HG03159 (cell line): Measurements from ENCODE around the gene PPIL4.

ENCODE experiments used
- ATAC-seq: cut with Tn5 transposase; IDR thresholded peaks from one replicate; pipeline ENCODE4 v1.9.1; 2021; ENCODE audit warnings: mild to moderate bottlenecking, moderate library complexity; ENCODE audit not compliant: unreplicated experiment

PPIL4 gene

DNA sequence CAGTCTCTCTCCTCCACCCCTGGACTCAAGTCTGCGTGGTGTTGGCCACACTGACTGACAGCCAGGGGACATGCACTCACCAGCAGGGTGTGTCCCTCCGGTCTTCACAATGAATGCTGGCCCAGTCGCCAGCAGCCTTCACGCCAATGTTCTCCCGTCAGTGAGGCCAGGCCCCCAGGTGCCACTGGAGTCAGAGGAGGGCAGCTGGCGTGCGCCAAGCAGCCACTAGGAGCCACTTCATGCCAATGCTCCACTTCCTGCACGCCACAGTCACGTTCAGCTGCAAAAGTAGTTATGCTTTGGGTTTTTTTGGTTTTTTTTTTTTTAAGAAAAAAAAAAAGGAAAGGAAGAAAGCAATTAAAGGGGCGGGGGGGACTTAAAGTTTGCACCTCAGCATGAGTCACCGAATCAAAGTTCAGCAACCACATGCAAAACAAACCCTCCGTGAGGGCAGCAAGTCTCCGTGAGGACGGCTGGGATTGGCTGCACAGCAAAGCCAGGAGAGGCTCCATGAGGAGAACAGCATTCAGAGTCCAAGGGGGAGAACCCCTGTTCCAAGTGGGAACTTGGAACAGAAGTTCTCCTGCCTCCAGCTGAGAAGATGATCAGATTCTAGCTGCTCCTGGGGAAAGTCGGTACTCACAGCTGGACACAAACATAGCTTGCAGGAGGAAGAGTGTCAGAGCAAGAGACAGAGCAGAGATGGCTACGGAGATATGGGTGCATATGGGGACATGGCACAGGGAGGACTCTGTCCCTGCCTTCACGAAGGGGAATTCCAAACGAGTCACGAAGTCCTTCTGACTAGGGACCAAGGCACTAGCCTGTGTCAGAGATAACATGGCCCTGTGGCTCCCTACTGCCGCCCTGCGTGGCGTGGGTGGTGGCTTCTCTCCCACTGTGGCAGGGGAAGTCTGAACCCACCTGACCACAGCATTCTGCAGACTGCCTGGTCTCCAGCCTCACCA, 60.8 kb downstream of the PPIL4 start, which contains the start of gene ZC3H12D:
Gene ZC3H12D, minus strand, starts transcription at position 282 of the 968 bp plus-strand sequence. CDS start 10,471 bp downstream, outside the sequence.
- ATAC-seq = peak; percentile 46

DNA sequence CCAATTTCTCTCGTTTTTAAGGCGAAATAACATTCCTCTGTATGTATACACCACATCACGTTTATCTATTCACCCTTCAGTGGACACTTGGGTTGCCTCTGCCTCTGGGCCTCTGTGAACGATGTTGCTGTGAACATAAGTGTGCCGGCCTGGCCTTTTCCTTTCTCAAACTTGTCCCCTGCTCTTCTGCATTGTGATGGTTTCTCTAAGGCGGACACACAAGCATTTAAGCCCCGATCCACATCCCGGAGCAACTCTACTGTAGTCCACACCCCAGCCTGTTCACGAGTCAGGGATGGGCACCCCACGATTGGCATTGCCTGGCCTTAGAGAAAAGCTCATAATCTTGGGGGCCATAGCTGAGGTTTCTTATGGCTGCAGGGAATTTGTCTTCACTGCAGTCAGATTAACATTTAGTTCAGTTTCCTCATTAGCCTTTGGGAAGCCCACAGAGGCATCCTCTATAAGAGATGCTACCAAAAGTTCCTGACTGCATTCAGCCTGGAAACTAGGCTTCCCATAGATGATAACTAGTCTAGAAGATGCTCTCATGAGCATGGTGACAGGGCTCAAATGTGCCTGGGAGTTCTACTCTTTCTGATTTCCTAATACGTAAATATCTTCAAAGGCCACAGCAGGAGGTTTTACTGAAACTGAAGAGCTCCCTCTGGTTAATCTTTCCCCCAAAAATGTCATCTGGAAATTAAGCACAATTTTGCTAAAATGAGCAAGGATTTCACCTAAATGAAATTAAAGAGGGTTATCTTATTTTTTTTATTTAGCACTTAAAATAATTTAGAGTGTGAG, 61.8 kb downstream of the PPIL4 start:
- ATAC-seq = no peak

DNA sequence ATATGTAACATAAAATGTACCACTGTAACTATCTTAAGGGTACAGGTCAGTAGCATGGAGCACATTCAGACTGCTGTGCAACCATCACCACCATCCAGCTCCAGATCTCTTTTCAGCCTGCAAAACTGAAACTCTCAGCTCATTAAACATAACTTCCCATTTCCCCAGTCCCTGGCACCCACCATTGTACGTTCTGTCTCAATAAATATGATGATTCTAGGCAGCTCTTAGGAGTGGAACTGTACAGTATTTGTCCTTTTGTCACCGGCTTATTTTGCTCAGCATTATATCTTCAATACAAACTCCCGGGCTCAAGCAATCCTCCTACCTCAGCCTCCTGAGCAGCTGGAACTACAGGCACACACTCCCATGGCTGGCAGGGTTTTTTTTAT, 62.5 kb downstream of the PPIL4 start:
- ATAC-seq = no peak

GRCh38 chr6:149482545-149483333, 63.1 kb downstream of the PPIL4 start:
- ATAC-seq = no peak

- ATAC-seq = no peak
Measured at GRCh38 chr6:149480502-149481280, 65.2 kb downstream of the PPIL4 start.

GRCh38 chr6:149478631-149479314, 67.1 kb downstream of the PPIL4 start:
- ATAC-seq = no peak

DNA sequence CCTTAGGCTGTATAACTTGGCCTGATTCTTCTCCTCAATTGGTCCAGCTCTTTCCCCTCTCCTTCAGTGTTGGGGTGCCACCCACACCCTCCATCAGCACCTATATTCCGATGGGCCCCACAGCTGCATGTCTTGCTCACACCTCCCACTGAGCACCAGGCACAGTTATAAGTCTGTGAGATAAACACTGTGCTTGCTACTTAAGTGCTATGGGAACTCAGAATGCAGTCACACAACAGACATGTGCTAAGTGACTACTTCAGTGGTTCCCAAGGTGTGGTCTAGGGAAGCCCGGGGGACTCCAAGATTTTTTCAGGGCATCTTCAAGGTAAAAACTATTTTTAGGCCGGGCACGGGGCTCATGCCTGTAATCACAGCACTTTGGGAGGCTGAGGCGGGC, 68.3 kb downstream of the PPIL4 start:
- no peak for ATAC-seq

- no peak for ATAC-seq
Measured at GRCh38 chr6:149476789-149477455, 68.9 kb downstream of the PPIL4 start.

- ATAC-seq = no peak
Measured at GRCh38 chr6:149474108-149474935, 71.5 kb downstream of the PPIL4 start.

GRCh38 chr6:149473080-149474052, 72.5 kb downstream of the PPIL4 start:
- no peak for ATAC-seq

GRCh38 chr6:149472241-149472640, 73.6 kb downstream of the PPIL4 start:
- ATAC-seq = no peak

DNA sequence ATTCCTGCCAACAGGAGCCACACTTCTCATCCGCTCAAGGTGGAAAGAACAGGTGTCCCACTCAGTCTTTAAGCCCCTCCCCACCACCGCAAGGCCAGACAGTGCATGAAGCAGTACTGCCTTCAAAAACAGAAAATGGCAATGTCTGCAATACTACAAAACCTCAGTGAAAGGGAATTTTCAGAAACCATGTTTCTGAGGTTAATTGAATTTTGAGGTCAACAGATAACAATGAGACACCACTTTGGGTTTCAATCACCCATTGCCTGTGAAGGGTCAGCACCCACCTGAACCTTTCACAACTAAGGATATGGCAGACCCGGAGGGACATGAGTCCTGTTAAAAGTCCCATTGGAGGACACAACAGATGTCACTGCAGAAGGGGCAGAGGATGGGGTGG, 74.0 kb downstream of the PPIL4 start:
- no peak for ATAC-seq

DNA sequence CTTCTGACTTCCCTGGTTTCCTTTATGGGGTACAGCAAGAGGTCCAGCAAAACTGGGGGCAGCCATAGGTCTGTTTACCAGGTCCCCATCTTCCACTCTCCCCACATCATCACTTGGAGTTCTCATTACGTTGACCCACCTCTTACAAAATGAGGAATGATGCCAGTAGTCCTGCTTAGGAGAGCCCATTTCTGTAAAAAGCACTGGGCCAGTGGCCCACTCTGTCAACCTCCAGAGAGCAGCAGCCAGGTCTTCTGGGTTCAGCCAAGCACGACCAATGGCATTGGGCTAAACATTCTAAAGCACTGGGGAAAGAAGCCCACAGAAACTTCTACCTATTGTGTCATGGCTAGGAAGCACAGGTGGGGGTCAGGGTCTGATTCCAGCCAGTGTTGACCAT, 74.9 kb downstream of the PPIL4 start:
- ATAC-seq = no peak

GRCh38 chr6:149468179-149468578, 77.7 kb downstream of the PPIL4 start:
- peak; percentile 24 for ATAC-seq

- no peak for ATAC-seq
Measured at GRCh38 chr6:149467265-149467664, 78.6 kb downstream of the PPIL4 start.

DNA sequence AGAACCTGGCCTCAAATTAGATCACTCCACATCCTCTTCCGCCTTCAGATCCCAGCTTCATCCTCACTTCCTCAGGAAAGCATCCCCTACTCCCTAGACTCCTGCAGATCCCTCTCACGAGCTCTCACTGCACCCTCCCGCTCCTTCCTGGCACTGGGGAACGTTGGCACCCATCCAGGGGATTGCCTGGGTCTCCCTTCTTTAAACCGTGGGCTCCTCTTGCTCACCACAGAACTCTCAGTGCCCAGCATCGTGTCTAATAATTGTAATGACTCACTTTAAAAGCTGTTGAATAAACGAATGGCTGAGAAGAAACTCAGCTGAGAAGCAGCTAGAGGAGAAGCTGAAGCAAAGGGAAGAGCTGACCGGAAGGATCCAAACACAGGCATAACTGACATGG, 81.4 kb downstream of the PPIL4 start:
- ATAC-seq = no peak

DNA sequence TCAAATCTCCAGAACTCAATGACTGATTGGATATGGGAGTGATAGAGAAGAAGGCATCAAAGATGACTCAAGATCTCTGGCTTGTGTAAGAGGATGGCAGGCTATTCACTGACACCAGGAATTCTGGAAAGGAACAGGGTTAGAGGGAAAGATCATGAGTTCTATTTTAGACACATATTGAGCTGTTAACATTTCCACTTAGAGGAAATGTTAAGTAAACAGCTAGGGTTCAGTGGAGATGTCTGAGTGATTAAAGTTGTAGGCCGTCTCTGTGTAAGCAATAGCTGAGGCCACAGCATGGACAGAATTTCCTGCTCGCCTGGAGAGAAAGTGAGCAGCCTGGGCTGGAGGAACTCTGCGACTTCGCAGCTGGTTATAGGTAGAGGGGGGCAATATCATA, 82.1 kb downstream of the PPIL4 start:
- no peak for ATAC-seq
